Aortic smooth muscle cell (primary cell): Measurements from ENCODE around the gene GIPC1. TPM values are rescaled to one million over a fixed set of nuclear protein-coding genes. Genes with fewer than 3 reads are reported as not detected.

Experiments used
- total RNA-seq: library from RNA; depleted of rRNA; stranded (reverse); fragments of >200 nt; gene quantifications from 2 replicates; pipeline ENCODE4 v1.2.3, GENCODE V29; 2014

The GIPC1 gene
- 145 and 146 TPM in 2 replicates for total RNA-seq

GRCh38 chr19:14496029-14496833 is at the start of gene GIPC1:
TSS of gene GIPC1 (minus strand) at chr19:14496127. CDS start at chr19:14482976, 13,151 bp downstream.

GRCh38 chr19:14529254-14530004 is 33.5 kb upstream of the GIPC1 start, which contains the start of gene TECR:
TSS of gene TECR (plus strand) at chr19:14529594. CDS start at chr19:14529697, 103 bp downstream.

GRCh38 chr19:14517840-14518505 is 22.0 kb upstream of the GIPC1 start, which contains the start of gene DNAJB1:
TSS of gene DNAJB1 (minus strand) at chr19:14518397. CDS start at chr19:14518349, 48 bp downstream.

DNA sequence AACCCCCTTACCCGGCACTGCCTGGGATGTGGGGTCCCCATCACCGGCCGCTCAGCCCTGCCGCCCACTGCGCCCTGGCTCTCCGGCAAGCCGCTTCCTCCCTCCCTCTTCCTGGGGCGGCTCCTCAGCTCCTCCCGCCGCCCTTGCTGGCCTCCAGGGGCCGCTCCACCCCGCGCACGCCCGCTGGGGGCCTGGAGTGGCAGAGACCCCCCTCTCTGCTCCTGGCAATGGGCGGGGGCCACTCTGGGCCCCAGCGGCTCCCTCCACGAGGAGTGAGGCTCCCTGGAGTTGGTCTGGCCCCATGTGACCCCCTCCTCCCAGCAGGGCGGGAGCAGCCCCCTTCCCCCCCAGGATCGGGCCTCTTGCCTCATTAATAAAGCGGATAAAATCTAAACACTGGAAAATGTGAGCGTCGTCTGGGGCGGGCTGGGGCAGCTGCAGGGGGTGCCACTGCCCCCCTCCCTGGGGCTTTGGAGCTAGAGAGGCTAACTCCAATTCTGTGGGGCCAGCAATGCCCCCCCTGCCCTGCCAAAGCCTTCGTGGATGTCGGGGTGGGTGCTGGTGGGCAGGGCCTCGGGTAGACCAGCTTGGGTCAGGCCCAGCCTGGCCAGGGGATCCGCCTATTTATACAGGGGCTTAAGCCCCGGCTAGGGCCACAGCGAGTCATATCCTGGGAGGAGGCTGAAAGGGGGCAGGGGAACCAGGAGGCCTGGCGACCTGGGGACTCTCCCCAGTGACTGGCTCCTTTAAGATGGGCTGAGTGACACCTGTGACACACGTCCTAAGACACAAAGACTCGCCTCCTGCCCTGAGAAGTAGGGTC is 20.5 kb downstream of the GIPC1 start, which contains the start of gene PTGER1:
TSS of gene PTGER1 (minus strand) at position 104 of the 823 bp plus-strand sequence. CDS start 1,034 bp downstream, outside the sequence.

GRCh38 chr19:14432791-14433553 is 63.0 kb downstream of the GIPC1 start, which contains the start of gene PKN1:
TSS of gene PKN1 (plus strand) at chr19:14433306. CDS start at chr19:14433522, 216 bp downstream.

Other genes with a start within 250 kb of the GIPC1 start
- 43.2 and 56.1 TPM in 2 replicates for gene ADGRE5, start 114.7 kb downstream of the GIPC1 start, total RNA-seq
- gene DDX39A, start 76.8 kb downstream of the GIPC1 start, total RNA-seq, result 56.1 and 78.5 TPM in 2 replicates
- 114 and 136 TPM in 2 replicates for gene PKN1, start 62.8 kb downstream of the GIPC1 start, total RNA-seq
- gene PTGER1, start 20.8 kb downstream of the GIPC1 start, total RNA-seq, result 15.5 and 35.5 TPM in 2 replicates
- 52.6 and 52.7 TPM in 2 replicates for gene DNAJB1, start 22.3 kb upstream of the GIPC1 start, total RNA-seq
- gene TECR, start 33.5 kb upstream of the GIPC1 start, total RNA-seq, result 19.9 and 22.3 TPM in 2 replicates
- gene NDUFB7, start 75.9 kb upstream of the GIPC1 start, total RNA-seq, result 315 and 451 TPM in 2 replicates
- 0.06 and 0.13 TPM in 2 replicates for gene CLEC17A, start 87.0 kb upstream of the GIPC1 start, total RNA-seq
- not detected in 2 replicates for gene ADGRE3, start 178.7 kb upstream of the GIPC1 start, total RNA-seq
- 19.0 and 19.4 TPM in 2 replicates for gene ZNF333, start 193.9 kb upstream of the GIPC1 start, total RNA-seq